Omental fat pad (tissue), 4 donors: ENCODE data around the gene MAP3K13. TPM values are rescaled to one million over a fixed set of nuclear protein-coding genes. Genes with fewer than 3 reads are reported as not detected.

Experiments used
- ATAC-seq: fragments of 150-250 bp; one replicate; pipeline ENCODE4 v1.9.1; 2016; ENCODE audit warnings: mild to moderate bottlenecking, moderate library complexity; ENCODE audit not compliant: low FRiP score
- DNase-seq: peaks from one replicate; pipeline ENCODE4 v3.0.0-alpha.2; 2019; ENCODE audit warnings: low spot score
- total RNA-seq, 4 donors: library from RNA; depleted of rRNA; stranded (reverse); fragments of >200 nt; gene quantifications; one replicate each; pipeline ENCODE4 v1.1.0, GENCODE V29; 2016
- TF ChIP-seq, protein P1 (sequence below), 3 donors: fragments of 450-650 bp; IDR thresholded peaks; one replicate each; pipeline ENCODE4 v1.5.1; 2016 to 2017; ENCODE audit warnings: antibody characterized with exemption in 3 of 3, mild to moderate bottlenecking in 3 of 3, moderate library complexity in 2 of 3

MAP3K13 gene
- total RNA-seq, 4 donors from 2014 or later = 12.4 to 17.8 (median 16.3) TPM

DNA sequence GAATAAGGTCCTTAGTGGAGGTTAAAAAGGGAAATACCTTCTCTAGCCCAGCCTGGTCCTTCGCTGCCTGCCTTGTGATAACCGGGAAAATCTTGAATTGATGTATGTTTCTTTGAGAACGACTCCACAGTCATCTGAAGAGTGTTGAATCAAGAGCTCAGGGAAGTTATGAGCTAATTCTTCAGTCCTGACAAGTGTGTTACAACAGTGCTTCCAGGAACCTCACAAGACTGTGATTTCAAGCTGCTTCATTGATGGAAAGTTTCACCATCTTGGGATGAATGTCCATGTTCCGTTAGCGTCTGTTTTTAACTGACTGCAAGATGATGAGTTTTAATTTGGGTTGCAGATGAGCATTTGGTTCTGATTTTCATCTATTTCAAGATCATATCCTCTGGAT lies 123.5 kb downstream of the MAP3K13 start:
- TF ChIP-seq, protein P1, sequence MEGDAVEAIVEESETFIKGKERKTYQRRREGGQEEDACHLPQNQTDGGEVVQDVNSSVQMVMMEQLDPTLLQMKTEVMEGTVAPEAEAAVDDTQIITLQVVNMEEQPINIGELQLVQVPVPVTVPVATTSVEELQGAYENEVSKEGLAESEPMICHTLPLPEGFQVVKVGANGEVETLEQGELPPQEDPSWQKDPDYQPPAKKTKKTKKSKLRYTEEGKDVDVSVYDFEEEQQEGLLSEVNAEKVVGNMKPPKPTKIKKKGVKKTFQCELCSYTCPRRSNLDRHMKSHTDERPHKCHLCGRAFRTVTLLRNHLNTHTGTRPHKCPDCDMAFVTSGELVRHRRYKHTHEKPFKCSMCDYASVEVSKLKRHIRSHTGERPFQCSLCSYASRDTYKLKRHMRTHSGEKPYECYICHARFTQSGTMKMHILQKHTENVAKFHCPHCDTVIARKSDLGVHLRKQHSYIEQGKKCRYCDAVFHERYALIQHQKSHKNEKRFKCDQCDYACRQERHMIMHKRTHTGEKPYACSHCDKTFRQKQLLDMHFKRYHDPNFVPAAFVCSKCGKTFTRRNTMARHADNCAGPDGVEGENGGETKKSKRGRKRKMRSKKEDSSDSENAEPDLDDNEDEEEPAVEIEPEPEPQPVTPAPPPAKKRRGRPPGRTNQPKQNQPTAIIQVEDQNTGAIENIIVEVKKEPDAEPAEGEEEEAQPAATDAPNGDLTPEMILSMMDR (IDR thresholded peaks at IDR 0.05) = no peak
- DNase-seq (no peak), ATAC-seq (no peak)

DNA sequence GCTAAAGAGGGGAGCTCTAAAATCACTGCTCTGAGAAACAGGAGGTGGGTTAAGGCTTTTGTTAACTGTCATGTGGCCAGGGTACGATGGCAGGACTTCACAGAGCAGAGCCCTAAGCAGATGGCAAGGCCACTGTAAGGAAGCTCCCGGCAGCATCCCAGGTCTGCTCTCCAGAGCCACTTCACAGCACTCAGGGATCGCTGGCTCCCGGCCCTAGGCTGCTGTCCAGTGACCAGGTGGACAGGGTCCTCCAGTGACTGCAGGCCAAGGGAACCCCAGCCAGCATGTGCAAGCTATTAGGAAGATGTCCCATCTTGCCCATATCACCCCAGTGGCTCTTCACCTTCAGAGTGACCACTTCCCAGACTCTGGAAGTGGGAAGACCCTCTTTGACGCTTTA lies 125.5 kb downstream of the MAP3K13 start:
- ATAC-seq = no peak
- TF ChIP-seq, protein P1 (IDR thresholded peaks at IDR 0.05) = no peak
- no peak for DNase-seq

DNA sequence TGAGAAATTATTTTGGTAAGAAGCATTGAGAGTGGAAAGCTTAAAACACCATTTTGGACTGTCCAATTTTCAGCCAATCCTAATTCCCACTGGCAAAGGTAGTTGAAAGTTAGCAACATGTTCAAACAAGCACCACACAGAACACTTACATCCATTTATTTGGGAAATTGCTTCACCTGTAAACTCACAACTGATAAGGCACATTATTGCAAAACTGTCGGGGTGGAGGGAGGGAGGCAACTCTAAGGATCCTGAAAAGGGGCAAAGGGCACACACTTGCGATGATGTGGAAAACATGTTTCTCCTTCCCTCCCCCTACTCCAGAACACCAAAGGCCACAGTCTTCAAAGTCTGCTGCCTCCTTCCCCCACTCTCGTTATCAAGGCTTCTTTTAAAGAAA lies 126.5 kb downstream of the MAP3K13 start:
- TF ChIP-seq, protein P1 (IDR thresholded peaks at IDR 0.05) = no peak
- ATAC-seq (no peak), DNase-seq (no peak)

DNA sequence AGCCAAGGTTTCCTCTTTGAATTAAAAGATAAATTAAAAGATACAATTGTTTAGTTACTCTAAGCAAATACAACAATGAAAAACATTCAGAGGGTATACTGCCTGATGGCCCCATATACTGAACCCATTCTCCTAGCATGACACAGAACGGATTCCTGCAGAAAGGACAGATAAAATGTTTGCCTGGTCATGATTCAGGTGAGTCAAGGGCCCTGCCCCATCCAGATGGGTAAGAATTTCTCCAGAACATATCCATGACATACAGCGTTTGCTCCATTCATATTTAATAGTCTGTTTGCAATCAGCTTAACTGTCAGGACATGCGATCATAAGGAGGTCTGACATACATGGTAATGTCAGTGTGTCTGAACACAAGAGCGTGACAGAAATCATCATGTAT lies 127.3 kb downstream of the MAP3K13 start:
- DNase-seq = no peak
- TF ChIP-seq, protein P1 (IDR thresholded peaks at IDR 0.05) = no peak
- no peak for ATAC-seq

DNA sequence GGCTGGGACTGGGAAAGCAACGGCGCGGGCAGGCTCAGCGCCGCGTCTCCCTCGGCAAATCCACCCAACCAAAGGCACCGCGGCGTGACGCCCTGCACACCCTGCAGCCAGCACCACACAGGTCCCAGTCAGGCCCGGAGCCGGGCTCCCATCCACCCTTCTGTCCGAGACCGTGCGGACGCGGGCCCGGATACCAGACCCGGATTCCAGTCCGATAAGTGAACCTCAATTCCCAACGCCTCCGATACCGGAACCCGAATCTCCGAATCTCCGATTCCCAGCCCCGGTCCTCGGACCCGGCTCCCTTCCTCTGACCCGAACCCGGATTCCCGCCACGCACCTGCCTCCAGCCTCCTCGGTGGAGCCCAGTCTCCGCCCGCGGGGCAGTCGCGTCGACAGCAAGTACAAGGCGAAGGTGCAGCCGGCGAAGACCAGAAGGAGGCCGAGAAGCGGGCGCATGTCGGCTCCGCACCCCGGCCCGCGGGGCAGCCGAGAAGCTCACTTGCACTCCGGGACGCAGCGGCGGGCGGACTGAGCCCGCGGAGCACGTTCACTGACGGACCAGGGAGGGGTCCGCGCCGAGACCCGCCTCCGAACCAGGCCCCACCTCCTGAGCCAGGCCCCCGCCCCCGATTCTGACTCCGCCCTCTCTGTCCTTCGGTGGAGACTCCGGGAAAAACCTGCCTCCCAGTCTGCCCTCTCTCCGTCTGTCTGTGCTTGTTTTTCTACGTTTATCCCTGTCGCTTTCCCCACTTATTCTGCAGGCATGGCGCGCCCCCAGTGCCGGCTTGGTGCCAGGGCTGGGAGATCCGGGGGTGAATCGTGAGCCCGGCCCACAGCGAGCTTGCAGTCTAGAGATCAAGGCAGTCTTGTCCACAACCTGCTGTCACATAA lies 135.8 kb downstream of the MAP3K13 start, which contains the start of gene TMEM41A:
Gene TMEM41A, minus strand, starts transcription at position 533 of the 894 bp plus-strand sequence. Its CDS starts 74 bp downstream, at position 459.
- DNase-seq (peak; percentile 80), ATAC-seq (peak; percentile 98)
- TF ChIP-seq, protein P1 (IDR thresholded peaks at IDR 0.05) = no peak

DNA sequence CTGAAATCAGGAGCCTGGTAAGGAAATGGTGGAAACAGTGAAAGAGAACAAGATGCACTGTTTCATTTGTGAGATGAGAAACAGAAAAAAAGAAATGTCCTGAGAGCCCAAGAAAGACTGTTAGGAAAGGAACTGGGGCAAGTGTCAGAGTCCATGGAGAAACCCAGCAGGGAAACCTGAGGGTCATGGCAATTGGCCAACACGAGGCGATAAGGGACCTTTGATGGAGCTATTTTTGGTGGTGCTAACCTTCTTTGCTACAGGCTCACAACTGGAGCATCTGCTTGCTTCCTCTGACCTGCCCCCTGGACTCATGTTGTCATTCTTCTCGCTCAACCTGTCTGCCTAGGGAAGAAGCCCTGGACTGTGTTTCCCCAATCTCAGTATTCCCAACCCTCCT lies 140.1 kb downstream of the MAP3K13 start:
- ATAC-seq (no peak), DNase-seq (no peak)
- TF ChIP-seq, protein P1 (IDR thresholded peaks at IDR 0.05) = no peak

DNA sequence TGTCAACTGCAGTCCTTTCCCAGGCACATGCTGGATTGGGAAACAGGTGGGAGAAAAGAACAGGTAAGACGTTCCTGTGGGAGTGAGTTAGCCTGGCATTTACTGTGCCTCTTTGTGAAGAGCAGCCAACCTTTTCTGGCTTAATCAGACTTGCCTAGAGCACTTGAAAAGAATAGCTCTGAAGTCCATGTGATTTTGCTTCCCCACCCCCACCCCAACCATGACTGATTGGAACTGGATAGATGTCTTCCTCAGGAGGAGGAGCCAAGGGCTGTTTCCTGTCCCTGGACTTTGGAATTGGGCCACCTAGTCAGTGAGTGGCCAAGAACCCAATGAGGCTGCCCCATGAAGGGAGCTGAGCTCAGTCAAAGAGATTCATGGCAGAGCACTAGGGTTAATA lies 140.6 kb downstream of the MAP3K13 start:
- ATAC-seq (no peak), DNase-seq (no peak)
- TF ChIP-seq, protein P1 (IDR thresholded peaks at IDR 0.05) = no peak
